HG03025 (cell line): ENCODE results near the gene RBP3.

ENCODE experiments used
- ATAC-seq: cut with Tn5 transposase; IDR thresholded peaks from one replicate; pipeline ENCODE4 v1.9.1; 2021; ENCODE audit warnings: mild to moderate bottlenecking, moderate library complexity; ENCODE audit not compliant: unreplicated experiment, low FRiP score

Gene RBP3

DNA sequence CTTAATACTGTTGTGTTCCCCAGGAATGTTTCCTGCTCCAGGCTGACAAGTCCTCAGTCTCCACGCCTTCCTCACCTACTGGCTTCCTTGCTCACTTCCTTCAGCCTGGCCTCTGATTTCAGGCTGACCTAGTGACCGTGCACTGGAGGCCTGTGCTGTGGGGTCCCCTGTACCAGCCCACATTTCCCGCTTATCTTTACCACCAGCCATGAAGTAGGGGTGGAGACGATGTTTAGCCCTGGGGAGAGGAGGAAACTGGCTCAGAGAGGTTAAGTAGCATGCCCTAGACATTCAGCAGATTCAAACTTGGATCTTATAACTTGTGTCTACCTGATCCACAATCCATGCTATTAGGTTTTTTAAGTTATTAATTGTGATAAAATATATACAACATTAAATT, 40.7 kb downstream of the RBP3 start:
- no peak for ATAC-seq

DNA sequence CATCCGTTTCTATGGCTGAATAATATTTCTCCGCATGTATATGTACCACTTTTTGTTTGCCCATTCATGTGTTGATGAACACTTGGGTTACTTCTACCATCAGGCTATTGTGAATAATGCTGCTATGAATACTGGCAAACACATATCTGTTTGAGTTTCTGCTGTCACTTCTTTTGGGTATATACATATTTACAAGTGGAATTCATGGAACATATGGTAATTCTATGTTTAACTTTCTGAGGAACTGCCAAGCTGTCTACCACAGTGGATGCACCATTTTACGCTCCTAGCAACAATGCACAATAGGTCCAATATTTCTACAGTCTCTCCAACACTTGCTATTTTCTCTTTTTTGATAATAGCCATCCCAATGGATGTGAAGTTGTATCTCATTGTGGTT, 41.5 kb downstream of the RBP3 start:
- no peak for ATAC-seq

DNA sequence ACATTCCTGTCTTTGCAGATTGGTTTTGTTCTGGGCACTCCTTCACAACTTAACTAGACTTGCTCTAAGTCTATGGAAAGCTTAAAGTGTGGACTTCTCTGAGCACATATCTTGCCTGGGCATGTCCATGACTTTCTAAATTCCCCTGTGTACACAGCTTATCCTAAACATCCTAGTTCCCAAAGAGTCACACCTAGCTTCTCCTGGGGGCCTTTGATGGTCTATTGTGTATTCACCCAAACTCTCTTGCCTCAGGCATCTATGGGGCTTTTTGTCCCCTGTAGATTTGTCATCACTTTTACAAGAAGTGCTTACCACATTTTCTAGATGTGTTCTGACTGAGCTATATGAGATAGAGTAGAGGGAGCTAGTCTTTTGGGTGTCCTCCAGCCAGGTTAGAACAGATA, 48.2 kb downstream of the RBP3 start:
- ATAC-seq = no peak

DNA sequence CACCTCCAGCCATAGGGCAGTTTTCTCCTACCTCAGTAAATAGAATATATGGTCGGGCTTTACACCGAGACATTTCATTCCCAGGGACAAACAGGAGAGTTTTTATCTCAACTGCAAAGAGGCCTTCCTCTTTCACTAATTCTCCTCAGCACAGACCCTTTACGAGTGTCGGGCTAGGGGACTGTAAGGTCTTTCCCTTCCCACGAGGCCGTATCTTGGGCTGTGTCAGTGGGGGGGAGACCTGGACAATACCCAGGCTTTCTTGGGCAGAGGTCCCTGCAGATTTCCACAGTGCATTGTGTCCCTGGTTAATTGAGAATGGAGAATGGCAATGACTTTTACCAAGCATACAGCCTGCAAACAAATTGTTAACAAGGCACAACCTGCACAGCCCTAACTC, 49.1 kb downstream of the RBP3 start:
- no peak for ATAC-seq

DNA sequence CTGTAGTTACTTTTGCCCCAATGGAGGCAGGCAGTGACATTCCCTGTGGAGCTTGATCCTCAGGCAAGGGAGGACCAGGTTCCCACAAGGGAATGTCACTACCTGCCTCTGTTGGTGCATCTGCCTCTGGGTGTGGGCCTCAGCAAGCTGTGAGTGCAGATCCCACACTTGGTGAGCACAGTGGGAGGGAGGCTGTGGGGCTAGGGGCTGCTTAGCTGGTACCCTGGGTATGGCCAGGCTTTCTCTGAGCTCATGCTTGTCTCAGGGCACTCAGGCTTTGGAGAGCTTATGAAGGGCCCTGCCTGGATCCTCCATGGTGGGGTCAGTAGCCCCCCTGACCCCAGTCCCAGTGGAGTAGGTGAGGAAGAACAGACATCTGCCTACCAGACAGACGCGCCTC, 52.1 kb downstream of the RBP3 start:
- ATAC-seq = no peak

DNA sequence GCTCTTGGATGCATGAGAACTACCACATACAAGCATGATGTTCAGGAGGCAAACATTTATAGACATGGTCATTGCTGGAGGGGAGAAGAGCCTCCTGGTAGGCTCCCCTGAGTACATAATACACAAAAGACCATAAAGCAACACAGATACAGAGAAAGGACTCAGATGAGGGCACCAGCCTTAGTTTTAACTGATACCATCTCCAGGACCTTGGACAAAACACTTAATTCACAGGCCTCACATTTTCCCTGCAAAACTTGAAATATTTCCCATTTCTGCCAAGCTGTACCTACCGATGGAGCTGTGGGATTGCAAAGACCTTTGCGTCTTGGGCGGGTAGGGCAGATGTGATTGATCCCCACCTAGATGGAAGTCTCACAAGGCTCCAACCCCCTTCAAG, 52.6 kb downstream of the RBP3 start:
- ATAC-seq = no peak

DNA sequence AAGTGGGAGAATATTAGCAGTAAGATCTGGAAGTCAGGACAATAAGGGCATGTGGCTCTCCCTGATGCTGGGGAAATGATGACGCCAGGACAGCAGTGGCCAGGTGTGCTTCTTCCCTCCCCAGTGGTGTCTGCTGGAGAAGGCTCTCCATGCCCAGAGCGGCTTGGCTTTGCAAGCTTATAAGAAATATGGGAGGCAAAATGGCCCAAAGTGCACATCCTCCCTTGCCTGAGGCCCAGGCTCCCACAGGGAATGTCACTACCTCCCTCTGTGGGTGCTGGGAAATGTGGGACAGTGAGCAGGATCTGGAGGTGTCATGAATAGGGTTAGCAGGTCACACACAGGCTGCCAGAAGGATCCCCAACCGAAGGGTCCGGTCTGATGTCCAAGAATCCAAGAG, 53.0 kb downstream of the RBP3 start:
- no peak for ATAC-seq

DNA sequence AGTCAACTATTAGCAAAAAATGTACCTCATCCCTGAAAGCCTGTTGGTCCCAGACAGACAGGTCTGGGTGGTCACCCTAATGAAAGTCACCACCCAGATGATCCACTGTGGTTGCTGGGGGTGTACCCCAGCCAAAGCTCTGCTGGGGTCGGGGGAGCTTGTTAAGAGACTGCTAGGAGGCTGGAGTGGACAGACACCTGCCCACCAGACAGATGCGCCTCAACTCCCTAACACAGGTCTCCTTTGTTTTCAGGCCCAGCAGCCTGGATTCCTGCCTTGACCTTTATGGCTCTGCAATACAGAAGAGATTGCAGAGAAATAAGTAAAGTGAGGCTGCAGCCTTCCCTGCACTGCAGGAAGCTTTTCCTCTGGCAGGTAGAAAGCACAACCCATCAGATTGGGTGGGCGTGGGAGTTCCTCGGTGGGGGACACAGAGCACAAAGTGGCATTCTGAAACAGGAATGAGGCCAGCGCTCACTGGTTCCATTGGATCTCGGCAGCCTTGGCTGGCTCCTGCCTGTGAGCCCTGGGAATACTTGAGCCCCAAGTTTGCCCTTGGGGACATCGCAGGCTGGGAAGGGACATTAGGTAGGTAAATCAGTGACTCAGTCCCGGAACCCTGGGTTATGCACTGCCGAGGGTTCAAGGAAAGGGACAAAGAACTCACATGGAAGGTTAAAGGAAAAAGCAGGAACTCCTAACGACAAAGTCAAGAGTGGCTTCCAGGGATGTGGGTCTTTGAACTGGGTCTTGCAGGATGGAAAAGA, 53.9 kb downstream of the RBP3 start:
- ATAC-seq = no peak

DNA sequence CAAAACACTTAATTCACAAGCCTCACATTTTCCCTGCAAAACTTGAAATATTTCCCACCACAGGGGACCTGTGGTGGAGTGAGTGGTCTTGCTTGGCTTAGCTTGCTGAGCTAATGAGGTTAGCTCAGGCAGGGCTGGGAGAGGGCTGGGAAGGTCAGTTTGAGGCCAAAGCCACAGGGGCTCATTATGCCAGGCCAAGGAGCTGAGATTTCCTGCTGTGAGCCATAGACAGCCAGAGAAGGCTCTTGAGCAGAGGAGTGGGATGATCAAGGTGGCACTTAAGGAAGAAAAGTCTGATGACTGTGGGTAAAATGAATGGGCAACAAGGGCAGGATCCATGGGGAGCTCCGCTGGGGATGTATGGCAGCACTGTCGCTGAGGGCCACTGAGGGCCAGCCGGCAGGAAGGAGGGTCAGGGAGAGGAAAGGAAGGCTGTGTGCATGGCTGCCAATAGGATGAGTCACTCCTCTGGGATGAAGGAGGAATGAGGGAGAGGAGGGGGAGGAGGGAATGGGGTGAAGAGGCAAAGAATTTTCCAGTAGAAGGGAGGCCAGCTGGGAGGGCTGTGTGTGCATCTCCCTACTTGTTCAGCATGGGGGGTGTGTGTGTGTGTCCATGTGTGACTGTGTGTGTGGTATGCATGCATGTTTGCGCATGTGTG, 54.6 kb downstream of the RBP3 start:
- no peak for ATAC-seq

DNA sequence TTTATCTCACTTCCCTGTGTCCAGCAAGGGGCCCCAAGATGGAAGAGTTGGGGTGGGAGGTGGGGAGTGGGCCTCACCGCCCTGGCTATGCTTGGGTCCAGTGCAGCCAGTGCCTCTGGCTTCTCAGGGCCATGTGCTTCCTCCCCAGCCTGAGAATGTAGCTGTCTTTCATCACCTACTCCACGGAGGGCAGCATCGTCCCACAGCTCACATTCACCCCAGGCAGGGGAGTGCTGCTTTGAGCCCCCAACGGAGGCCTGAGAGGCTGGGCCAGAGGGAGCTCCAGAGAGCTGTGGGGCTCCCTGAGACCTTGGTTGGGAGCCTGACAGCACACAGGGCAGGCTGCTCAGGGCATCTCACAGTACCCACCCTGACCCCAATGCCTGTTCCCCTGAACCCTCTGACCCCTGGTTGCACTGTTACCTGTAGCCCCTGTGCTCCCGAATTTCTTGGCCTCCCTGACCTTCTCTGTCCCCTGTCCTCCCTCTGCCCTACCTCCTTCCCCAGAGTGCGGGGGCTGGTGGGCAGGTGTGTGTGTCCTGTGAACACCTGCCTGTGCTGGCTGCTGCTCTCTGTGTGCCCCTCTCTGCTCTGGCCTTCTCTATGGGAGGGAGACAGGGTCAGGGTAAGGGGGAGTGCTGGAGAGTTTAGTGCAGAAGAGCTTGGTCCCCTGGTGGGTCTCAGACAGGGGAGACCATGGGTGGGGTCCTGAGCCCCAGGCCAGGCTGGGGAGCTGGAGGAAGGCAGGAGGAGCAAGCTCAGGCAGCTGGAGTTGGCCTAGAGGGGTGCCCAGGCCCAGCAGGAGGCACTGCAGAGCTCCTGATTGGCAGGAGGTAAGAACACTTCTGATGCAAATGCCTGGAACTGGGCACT, 55.5 kb downstream of the RBP3 start:
- ATAC-seq = no peak

DNA sequence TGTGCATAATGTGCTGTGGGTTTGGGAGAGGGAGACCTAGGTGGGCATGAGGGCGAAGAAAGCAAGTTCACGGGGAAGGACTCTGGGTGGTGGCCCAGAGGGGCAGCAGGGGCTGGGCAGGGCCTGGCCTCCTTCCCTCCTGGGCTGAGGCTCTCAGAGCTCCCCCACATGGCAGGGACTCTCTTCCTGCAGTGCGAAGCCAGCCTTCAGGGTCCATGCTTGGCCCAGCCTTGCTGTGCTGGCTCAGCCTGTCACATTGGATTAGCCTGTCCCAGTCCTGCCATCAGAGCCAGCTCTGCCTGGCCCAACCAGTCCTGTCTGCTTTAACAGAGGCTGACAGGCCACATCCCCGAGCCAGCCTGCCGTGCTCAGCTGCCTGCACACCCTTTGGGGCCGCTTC, 56.3 kb downstream of the RBP3 start:
- ATAC-seq = no peak

DNA sequence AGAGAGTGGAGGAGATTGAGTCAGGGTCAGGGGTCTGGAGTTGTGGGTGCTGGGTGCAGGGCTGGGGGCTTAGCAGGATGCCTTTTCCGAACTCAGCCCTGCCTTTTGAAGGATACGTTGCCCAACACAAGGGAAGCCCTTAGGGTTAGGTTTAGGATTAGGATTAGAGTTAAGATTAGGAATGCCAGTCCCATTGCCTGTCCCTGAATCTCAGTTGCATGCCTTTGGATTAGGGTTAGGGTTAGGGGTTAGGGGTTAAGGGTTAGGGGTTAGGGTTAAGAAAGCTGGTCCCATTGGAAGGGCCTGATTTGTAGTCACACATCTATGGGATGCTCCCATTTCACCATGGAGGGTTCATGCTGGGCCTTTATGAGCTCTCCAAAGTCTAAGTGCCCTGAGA, 56.8 kb downstream of the RBP3 start:
- ATAC-seq = no peak

DNA sequence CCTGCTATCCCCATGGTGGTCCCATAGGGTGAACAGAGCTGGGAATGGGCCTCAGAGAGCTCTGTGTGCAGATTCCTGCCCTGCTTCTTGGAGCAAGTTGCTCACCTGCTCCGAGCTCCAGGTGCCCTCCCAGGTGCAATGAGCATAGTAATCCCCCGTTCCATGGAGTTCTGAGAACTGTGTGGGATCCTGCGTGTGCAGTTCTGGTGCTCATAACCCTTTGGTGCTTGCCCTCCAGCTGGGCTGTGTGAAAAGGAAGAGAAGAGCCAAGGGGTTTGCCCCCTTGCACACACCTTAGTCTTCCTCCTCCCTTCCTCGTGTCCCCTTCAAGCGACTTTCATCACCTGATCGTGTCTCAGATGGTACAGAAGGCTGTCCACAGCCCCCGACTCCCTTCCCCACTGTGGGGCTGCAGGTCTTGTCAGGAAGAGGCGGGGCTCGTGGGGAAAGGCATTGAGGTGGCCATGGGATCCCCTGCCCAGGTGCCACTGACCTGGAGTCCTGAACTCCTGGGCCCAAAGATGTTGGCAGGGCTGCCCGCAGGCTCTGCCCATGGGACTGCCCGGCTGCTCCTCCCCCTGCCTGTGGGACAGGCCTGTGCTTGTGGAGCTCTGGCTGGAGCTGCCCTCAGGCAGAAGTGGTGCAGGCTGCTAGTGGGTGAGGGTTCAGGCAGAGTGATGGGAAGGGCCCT, 57.8 kb downstream of the RBP3 start:
- no peak for ATAC-seq

DNA sequence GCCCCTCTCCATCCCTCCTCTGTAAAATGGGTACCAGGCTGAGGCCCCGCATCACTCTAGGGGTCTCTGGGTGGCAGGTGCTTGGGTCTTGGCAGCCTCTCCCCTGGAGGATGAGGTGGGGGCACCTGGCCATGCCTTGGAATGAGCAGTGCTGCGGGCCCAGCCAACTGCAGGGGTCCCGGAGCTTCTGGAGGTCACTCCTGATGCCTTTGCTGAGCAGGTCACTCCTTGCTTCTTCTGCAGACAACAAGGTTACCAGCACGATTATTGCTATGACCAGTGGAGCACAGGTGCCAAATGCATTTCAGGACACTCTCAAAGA, 58.3 kb downstream of the RBP3 start:
- ATAC-seq = no peak

DNA sequence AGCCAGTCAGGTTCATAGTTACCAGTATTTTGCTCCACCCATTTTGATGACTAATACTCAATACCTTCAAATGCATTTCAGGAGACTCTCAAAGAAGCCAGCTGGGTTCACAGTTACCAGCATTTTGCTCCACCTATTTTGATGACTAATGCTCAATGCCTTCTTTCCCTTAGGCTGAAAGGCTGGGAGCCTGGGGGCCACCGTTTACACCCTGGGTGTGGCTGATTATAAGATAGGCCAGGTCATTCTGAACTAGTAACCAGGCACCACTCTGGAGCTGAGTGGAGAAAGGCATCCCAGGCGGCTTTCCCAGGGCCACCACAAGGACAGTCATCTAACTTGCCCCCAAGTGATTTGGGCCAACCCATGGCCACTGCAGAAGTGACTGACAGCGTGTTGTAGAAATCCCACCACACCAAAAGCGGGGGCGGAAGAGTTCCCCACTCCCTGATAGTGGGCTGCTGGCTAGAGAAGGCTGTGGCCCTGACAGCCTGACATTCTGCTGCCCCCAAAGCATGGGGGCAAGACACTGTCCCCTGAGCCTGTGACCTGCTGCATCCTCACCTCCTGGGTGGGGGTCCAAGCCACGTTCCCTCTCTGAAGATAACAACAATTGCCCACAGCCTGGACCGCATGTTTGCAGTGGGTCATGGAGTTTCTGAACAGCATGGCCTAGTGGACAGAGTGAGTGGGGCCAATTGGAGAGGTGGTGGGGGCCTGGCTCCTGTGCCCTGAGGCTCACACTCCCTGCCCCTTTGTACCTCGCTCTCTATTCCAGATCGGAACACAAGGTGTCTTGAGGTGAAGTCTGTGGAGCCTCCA, 58.9 kb downstream of the RBP3 start:
- no peak for ATAC-seq
